Prostate gland (tissue), 2 donors: Measurements from ENCODE around the gene SLC35D2. TPM values are rescaled to one million over a fixed set of nuclear protein-coding genes. Genes with fewer than 3 reads are reported as not detected.

Experiments
- DNase-seq: peaks from one replicate; pipeline ENCODE4 v3.0.0-alpha.2; 2019; ENCODE audit warnings: low spot score
- H3K27ac ChIP-seq, 2 donors: fragments of 200-600 bp; sonication (generic); 2 replicates each; pipeline ENCODE4 v1.5.1; 2017 to 2019
- H3K27me3 ChIP-seq: fragments of 200-600 bp; sonication (generic); replicated peaks from 2 replicates; pipeline ENCODE4 v1.5.1; 2019; ENCODE audit not compliant: insufficient read depth
- H3K36me3 ChIP-seq, 2 donors: fragments of 200-600 bp; sonication (generic); 1 replicate in 1 of 2; 2 replicates in 1 of 2; pipeline versions ENCODE4 v1.5.1 to v1.8.1; 2017 to 2019
- H3K4me1 ChIP-seq: fragments of 200-600 bp; sonication (generic); replicated peaks from 2 replicates; pipeline ENCODE4 v1.5.1; 2019
- H3K4me3 ChIP-seq, 2 donors: fragments of 200-600 bp; sonication (generic); 2 replicates each; pipeline ENCODE4 v1.5.1; 2017 to 2019
- H3K9me3 ChIP-seq: fragments of 200-600 bp; sonication (generic); 2 replicates; pipeline ENCODE4 v1.5.1; 2017
- CTCF ChIP-seq, 4 experiments: fragments of 200-600 bp in 2 of 4; fragments of 450-650 bp in 2 of 4; sonication (generic) in 2 of 4; IDR thresholded peaks; 1 replicate in 3 of 4; 2 replicates in 1 of 4; pipeline ENCODE4 v1.5.1; 2016 to 2019; ENCODE audit warnings: antibody characterized with exemption in 4 of 4, mild to moderate bottlenecking in 2 of 4, moderate library complexity in 2 of 4
- POLR2A ChIP-seq: fragments of 450-650 bp; IDR thresholded peaks from one replicate; pipeline ENCODE4 v1.6.1; 2016; ENCODE audit warnings: antibody characterized with exemption, mild to moderate bottlenecking
- POLR2AphosphoS5 ChIP-seq: sonication (generic); formaldehyde crosslinking; IDR thresholded peaks from one replicate; pipeline ENCODE4 v1.6.1; 2017; ENCODE audit warnings: antibody characterized with exemption
- WGBS: methylation state at CpG from one replicate; pipeline ENCODE4 v1.1.5; 2018; 5-methylcytosine and 5-hydroxymethylcytosine counted together
- intact Hi-C: fragments of 100-400 bp; cut with DNase I; formaldehyde crosslinking; loops from one replicate; pipeline ENCODE4 v1.14.2; 2022
- total RNA-seq, 2 donors: library from RNA; depleted of rRNA; stranded (reverse); fragments of >200 nt; gene quantifications; one replicate each; pipeline ENCODE4 v1.1.0, GENCODE V29; 2016

Gene SLC35D2
- total RNA-seq, 2 donors from 2014 or later: 27.4 to 29.7 TPM

GRCh38 chr9:96293498-96294158 lies 89.9 kb downstream of the SLC35D2 start:
- Histone ChIP-seq H3K36me3 (no peaks in the 10 kb centered on the region), H3K27me3 (no peaks in the 10 kb centered on the region), H3K4me1 (no peaks in the 10 kb centered on the region), H3K27ac (no peak overlapping the region), H3K4me3 (no peak overlapping the region), H3K9me3 (no peaks in the 10 kb centered on the region)
- no peak for TF ChIP-seq POLR2A
- TF ChIP-seq CTCF (IDR thresholded peaks at IDR 0.05): no peak
- TF ChIP-seq POLR2AphosphoS5: no peak
- WGBS: 70% methylated on average over 3 of the region's 3 CpGs
- DNase-seq: no peak
- intact Hi-C loops: no loop called here

GRCh38 chr9:96289392-96289791 lies 94.1 kb downstream of the SLC35D2 start:
- no peak overlapping the region for H3K4me3 ChIP-seq
- 81% methylated on average over 2 of the region's 2 CpGs for WGBS
- no peak for DNase-seq
- no peaks in the 10 kb centered on the region for H3K9me3 ChIP-seq
- H3K36me3 ChIP-seq: no peaks in the 10 kb centered on the region
- no peaks in the 10 kb centered on the region for H3K27me3 ChIP-seq
- H3K4me1 ChIP-seq: no peaks in the 10 kb centered on the region
- TF ChIP-seq POLR2AphosphoS5 (no peak), CTCF (IDR thresholded peaks at IDR 0.05) (no peak), POLR2A (no peak)
- no peak overlapping the region for H3K27ac ChIP-seq
- intact Hi-C loops: no loop called here

GRCh38 chr9:96281641-96282040 lies 101.9 kb downstream of the SLC35D2 start:
- Histone ChIP-seq H3K27me3 (no peaks in the 10 kb centered on the region), H3K4me3 (no peak overlapping the region), H3K4me1 (no peaks in the 10 kb centered on the region), H3K9me3 (no peaks in the 10 kb centered on the region), H3K36me3 (no peaks in the 10 kb centered on the region), H3K27ac (no peak overlapping the region)
- TF ChIP-seq POLR2A (no peak), CTCF (IDR thresholded peaks at IDR 0.05) (no peak), POLR2AphosphoS5 (no peak)
- WGBS: 53% methylated on average over 6 of the region's 6 CpGs
- DNase-seq: no peak
- intact Hi-C loops: no loop called here

- intact Hi-C loops: no loop called here
- Histone ChIP-seq H3K4me3 (no peak overlapping the region), H3K4me1 (no peaks in the 10 kb centered on the region), H3K9me3 (no peaks in the 10 kb centered on the region), H3K36me3 (no peaks in the 10 kb centered on the region), H3K27me3 (no peaks in the 10 kb centered on the region), H3K27ac (no peak overlapping the region)
- WGBS: 77% methylated on average over 8 of the region's 8 CpGs
- TF ChIP-seq CTCF (IDR thresholded peaks at IDR 0.05) (no peak), POLR2A (no peak), POLR2AphosphoS5 (no peak)
- no peak for DNase-seq
Measured at GRCh38 chr9:96279932-96280331, 103.6 kb downstream of the SLC35D2 start.

GRCh38 chr9:96274939-96275338 lies 108.6 kb downstream of the SLC35D2 start:
- Histone ChIP-seq H3K4me1 (no peaks in the 10 kb centered on the region), H3K27me3 (no peaks in the 10 kb centered on the region), H3K36me3 (no peaks in the 10 kb centered on the region), H3K27ac (no peak overlapping the region), H3K4me3 (no peak overlapping the region), H3K9me3 (no peaks in the 10 kb centered on the region)
- 84% methylated on average over 2 of the region's 2 CpGs for WGBS
- no peak for DNase-seq
- intact Hi-C loops: no loop called here
- TF ChIP-seq POLR2AphosphoS5: no peak
- TF ChIP-seq POLR2A: no peak
- no peak for TF ChIP-seq CTCF (IDR thresholded peaks at IDR 0.05)
